H1 (cell line): ENCODE data around the gene WEE2. TPM values are rescaled to one million over a fixed set of nuclear protein-coding genes. Genes with fewer than 3 reads are reported as not detected.

Source experiments
- CTBP2 ChIP-seq: IDR thresholded peaks from 2 replicates; pipeline ENCODE4 v1.7.0; 2011; ENCODE audit warnings: borderline replicate concordance, mild to moderate bottlenecking, moderate library complexity, mixed read lengths, low read length; ENCODE audit not compliant: insufficient read depth, insufficient read length
- polyA plus RNA-seq, 7 experiments: library from polyadenylated mRNA; depleted of rRNA in 3 of 7; stranded (reverse) in 5 of 7; unstranded in 2 of 7; fragments of >200 nt in 5 of 7; fragments of 200-250 nt in 2 of 7; gene quantifications; 1 replicate in 5 of 7; 2 replicates in 1 of 7; 4 replicates in 1 of 7; pipeline versions ENCODE4 v1.2.1 to v1.2.3, GENCODE V29; 2011 to 2013; ENCODE audit warnings: missing spikeins in 2 of 7, mixed read lengths in 2 of 7
- total RNA-seq: library from RNA; stranded (reverse); fragmentation: NEBNext Ultra II Directional; extraction: Animal tissue kit (Norgen Biotek cat#: 25700); gene quantifications from 2 replicates; pipeline ENCODE4 v1.2.1, GENCODE V29; 2021

The WEE2 gene
- total and polyA plus RNA-seq, 2 of the 8 experiments (the other 6 are each of a cell fraction or from before 2014, with no cell fraction given) = 0.02 TPM; not detected in 1

DNA sequence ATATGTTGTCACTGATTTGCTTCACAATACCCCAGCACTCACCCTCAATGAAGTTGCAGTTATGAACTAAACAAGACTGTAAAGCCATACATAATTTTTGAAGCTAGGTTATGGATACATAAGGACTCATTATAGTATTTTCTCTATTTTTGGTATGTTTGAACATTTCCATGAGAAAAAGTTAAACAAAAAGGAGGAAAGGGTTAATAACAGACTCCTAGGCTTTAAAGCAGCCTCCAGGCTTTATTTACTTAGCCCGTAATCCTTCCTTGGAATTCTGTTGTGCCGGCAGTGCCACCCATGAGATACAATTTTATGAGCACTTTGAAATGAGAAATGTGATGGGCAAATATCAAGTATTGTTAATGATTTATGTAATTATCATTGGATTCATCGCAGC is 4.0 kb upstream of the WEE2 start (continued):
- TF ChIP-seq CTBP2 = no peak
